Renal pelvis (tissue), 4 donors: ENCODE results near the gene APBB1IP. TPM values are rescaled to one million over a fixed set of nuclear protein-coding genes. Genes with fewer than 3 reads are reported as not detected.
"Not testable (repeated sequence)": the region's sequence is repeated elsewhere in the genome, so short reads cannot be mapped to it uniquely, and the experiment has no call there.

Experiments used
- DNase-seq: peaks from one replicate; pipeline ENCODE4 v3.0.0-alpha.2; 2013
- polyA plus RNA-seq, 3 donors: library from polyadenylated mRNA; unstranded; fragments of 120-200 nt; gene quantifications; one replicate each; pipeline ENCODE4 v1.2.1, GENCODE V29; 2013; ENCODE audit not compliant: insufficient read length in 3 of 3

APBB1IP gene
- polyA plus RNA-seq, 3 donors: 0.86 to 1.8 (median 1.3) TPM

DNA sequence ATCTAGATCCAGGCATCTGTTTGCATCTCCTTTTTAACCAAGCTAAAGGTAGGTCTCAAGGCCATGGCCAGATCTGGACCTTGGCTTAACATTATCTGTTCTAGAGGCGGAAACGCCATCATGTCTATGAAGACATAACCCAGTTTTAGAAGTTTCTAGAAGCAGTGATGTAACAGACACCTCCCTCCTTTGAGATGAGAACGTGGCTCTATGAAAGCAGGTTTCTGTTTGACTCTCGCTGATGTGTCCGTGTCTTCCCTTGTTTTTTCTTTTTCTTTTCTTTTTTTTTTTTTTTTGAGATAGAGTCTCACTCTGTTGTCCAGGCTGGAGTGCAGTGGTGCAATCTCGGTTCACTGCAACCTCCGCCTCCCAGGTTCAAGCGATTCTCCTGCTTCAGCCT is 36.7 kb downstream of the APBB1IP start:
- DNase-seq: not testable (repeated sequence)

DNA sequence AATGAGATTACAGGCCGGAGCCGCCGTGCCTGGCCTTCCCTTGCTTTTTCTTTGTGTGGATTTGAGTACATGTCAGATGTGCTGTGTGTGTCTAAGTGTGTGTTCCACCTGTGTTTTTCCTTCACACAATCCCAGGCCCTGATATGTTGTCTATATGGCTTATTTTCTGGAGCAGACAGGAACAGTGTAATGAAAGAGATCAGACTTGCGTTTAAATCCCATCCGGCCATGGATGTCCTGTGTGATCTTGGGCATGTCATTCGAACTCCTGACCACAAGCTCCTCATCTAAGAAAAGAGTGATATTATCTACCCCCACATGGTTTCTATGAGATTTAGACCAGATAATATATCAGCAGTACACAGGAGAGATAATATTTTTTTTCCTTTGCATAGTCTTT is 37.2 kb downstream of the APBB1IP start:
- DNase-seq: no peak

DNA sequence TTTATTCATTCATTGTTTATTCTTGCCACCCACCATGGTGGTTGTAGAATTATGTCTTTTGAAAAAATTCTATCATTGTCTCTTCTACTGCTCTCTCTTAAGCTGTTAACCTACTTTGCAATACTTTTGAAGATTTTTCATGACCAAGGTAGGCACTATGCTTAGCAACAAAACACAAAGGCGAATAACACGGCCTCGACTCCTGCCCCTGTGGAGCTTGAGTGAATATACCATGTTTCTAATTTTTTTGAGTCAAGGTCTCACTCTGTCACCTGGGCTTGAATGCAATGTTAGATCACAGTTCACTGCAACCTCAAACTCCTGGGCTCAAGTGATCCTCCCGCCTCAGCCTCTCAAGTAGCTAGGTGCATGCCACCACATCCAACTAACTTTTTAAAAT is 39.4 kb downstream of the APBB1IP start:
- no peak for DNase-seq

DNA sequence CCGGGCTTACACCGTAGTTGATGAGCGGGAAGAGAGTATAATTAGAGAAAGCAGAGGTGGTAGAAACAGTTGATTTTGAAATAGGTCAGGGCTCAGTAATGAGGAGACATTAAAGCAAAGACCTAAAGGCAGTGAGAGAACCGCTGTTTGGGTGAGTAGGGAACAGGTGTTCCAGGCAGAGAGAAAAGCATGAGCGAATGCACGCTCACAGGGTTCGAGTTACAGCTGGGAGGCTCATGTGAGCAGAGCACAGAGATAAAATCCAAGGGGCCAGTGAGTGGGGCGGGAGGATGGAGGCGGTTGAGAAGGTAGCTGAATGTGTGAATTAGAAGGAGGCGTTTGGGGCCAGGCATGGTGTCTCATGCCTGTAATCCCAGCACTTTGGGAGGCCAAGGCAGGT is 39.9 kb downstream of the APBB1IP start:
- DNase-seq: no peak

DNA sequence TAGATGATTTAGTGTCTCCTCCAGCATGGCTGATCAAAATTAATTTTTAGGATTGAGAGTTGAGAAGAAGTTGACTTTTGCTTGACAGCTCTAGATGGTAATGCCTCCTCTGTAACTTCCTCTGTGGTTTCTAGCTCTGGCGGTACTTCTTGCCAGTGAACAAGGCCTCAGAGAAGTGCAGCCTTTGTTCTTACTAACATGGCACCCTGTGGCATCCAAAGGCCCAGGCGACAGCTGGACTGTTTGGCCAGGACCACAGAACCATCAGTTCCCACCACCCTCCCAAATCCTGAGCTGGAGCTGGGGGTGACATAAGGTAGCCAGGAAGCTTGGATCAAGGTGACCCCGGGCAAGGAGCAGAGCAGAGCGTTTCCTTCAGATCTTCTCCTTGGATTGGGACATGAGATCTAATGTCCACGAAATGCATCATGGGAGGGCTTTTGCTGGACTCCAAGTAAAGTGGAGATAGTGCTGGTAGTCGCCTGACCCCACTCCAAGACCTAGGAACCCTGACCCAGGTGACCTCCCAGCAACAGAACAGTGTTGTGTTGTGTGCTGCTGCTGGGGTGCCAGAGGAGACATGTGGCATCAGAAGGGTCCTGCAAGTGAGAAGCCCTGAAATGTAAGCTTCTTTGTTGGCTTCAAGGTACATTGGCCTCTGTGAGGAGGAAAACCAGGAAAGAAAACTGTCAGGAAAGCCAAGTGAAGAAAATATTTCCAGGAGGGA is 41.8 kb downstream of the APBB1IP start:
- no peak for DNase-seq

DNA sequence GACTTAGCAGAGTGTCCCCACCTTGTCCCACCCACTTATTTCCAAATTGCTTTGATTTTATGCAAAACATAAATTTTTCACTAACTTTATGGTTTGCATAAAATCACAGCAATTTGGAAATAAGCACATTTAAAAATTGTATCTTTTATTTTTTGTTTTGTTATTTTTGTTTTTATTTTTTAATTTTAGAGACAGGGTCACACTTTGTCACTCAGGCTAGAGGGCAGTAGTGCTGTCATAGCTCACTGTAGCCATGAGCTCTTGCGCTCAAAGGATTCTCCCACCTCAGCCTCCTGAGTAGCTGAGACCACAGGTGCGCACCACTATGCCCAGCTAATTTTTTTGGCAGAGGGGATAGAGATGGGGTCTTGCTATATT is 43.2 kb downstream of the APBB1IP start:
- DNase-seq: no peak

DNA sequence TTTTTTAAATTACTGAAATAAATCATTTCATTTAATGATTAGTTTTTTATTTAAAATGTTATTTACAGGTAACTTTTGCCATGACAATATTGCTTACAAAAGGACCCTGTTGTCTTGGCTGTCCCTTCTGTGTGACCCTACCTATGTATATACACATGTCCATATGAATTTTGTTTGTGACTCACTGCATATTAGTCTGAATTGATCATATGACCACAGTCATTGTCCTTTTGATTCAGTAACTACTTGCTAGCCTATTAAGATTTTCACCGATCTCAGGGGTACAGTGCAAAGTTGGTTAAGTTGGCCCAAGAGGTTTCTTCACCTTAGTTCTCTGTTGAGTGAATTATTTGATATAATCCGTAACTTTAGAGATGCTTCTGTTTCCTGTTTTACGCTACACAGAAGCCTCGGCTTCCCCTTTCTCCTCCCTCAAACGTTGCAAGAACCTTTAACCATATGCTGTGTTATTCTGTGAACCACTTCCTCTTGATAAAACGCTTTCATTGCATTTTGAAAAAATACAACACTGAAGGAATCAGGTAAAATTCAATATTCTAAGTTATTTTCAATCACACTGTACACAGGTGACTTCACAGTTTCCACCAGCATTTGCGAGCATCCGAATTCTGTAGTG is 43.9 kb downstream of the APBB1IP start:
- DNase-seq: no peak

DNA sequence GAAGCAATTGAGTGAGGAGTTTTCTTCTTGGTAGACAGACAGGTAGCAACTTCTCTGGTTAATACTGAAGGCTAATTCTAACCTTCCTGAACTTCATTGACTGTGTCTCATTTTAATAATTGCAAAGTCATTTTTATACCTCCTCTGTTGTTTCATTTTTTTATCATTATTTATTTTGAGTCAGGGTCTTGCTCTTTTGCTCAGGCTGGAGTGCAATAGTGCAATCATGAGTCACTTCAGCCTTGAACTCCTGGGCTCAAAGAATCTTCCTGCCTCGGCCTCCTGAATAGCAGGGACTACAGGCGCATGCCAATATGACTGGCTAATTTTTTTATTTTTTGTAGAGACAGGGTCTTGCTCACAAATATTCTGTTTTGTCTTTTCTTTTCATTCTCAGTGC is 45.4 kb downstream of the APBB1IP start:
- DNase-seq: no peak

DNA sequence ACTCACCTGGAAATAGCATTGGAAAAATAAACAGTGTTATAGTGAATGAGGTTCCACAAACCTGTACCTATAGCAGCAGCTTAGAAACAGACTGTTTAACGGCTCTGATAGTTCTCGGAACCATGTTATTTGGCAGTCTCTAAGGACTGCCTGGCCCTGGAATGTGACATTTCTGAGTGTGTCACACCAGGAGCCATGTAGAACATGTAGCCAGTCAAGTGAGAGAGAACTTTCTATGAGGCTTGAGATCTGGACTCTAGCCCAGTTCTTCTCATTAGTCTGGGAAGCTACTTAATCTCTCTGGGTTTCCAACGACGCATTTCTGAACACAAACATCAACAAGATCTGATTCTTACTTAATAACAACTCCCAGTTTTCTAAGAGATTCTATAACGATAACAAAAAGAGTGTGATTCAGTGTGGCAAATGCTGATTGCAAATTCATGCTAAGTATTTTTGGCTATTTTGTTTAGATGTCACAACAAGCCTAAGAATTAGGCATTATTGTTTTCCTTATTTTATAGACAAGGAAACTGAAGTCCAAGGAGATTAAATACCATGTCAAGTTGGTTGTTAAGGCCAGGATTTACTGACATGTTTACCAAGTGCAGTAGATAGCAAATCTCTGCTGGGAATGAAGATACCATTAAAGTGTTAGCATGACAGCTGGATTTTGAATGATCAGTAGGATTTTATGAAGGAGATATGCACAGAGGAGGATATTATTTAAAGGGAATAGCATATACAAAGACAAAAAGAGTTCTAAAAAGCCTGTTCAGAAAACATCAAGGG is 47.2 kb downstream of the APBB1IP start:
- DNase-seq: peak; percentile 11

DNA sequence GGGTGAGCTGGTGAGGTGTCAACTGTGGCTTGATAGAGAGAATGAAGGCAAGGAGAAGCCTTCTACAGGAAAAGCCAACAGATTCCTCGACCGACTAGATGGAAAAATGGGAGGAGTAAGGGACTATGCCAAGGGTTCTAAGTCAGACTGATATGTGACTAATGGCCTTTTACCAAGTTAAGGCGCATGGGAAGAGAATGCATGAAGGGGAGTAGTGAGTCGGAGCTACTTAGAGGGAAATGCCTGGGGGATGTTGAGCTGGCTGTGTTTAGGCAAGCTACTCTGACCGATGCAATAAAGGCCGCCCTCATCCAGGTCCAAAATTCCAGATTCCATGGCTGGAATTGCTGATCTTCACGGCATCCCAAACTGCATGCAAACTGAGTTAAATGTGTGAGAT is 48.2 kb downstream of the APBB1IP start:
- DNase-seq: no peak

DNA sequence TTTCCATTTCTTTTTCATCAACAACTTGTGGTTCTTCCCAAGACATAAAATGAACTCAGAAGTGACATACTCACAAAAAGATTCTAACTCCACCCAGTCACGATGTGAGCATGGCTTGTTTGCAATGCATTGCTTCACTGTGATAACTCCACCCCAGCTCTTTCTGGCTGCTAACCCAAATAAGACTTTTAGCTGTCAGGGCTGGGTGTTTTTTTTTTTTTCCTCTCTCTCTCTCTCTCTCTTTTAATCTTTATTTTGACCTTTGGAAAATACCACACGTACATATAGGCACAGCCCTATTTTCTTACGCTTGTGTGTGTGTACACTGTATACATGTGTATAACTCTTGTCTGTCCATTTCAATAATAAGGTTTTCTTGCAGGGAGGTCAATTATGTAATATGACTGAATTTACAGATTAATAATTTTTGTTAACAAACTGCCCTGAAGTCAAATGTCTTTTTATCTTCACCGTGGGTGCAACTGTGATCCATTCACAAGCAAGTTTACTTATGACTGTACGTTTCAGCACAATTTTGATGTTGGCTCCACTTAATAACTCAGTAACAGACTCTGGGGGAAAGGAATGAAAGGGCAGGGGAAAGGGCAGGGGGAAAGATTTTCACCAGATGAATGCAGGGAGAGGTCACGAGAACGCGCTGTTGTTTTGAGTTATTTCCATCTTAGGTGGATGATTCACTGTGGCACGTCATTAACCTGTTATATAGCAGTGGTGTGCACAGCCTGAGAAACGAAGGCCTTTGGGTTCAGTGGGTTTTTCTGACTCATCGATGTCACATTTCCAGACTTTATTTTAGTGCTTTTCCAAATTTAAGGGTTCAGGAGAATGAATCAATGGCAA is 49.1 kb downstream of the APBB1IP start:
- DNase-seq: no peak

DNA sequence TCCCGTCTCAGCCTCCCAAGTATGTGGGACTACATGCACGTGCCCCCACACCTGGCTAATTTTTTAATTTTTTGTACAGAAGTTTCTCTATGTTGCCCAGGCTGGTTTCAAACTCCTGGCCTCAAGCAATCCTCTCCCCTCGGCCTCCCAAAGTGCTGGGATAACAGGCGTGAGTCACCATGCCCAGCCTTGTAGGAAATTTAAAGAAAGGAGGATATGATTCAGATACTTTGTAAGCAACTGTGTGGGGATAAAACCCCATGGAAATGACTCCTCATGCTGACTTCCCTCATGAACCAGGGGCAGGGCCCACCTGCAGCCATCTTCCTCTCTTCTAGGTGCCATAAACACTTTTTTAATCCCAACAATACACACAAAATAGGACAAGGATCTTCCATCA is 50.2 kb downstream of the APBB1IP start:
- DNase-seq: no peak

DNA sequence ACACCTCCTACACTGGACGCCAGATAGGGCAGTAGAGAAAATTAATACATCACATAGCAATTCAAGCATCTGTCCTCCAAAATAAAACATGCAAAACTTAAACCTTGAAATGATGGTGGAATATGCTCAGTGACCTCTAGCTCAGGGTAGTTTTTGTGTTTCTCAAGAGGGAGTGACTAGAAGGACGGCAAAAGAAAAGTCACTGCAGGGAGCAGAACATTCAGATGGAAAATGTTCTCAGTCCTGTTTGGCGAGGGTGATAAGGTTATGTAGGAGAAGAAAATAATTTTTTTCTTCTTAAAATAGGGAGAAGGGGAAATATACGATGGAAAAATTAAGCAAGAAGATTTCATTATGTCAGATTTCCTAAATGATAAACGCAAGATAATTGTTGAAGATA is 50.9 kb downstream of the APBB1IP start:
- no peak for DNase-seq

DNA sequence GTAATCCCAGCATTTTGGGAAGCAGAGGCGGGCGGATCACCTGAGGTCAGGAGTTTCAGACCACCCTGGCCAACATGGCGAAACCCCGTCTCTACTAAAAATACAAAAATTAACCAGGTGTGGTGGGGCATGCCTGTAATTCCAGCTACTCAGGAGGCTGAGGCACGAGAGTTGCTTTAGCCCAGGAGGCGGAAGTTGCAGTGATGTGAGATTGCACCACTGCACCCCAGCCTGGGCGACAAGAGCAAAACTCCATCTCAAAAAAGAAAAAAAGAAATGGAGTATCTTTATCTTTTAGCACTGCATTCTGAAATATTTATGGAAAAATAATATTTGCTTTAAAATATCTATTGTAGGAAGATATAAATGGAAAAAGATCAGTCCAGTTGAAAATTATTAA is 52.2 kb downstream of the APBB1IP start:
- DNase-seq: not testable (repeated sequence)

DNA sequence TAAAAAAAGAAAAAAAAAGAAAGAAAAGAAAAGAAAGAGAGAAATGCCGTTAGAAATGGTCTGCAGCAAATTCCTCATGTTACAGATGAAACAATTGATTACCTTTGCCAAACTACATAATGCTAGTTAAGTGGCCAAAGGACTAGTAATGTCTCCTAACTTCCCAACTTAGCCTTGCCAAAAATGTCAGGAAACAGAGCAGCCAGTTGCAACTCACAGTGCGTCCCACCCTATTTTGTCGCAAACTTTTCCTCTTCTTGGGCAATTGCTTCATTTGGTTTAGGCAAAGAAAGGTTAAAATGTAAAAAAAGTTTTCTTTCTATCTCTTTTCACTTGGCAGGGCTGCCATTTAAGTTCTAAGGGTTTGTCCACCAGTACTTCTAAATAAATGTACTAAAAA is 53.1 kb downstream of the APBB1IP start:
- no peak for DNase-seq

DNA sequence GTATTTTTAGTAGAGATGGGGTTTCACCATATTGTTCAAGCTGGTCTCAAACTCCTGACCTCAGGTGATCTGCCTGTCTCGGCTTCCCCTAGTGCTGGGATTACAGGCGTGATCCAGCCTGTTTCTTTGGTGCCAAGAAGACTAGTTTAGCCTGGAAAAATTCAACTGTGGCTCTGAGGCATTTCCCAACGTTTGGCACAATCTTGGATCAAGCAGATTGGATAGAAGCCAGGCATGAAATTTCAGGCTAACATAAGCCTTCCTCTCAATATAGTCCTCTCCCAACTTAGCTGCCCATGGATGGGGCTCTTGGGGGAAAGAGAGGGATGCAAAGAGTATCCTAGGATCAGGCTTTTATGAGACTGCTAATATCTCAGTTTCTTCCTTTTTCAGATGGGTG is 53.8 kb downstream of the APBB1IP start:
- DNase-seq: no peak

DNA sequence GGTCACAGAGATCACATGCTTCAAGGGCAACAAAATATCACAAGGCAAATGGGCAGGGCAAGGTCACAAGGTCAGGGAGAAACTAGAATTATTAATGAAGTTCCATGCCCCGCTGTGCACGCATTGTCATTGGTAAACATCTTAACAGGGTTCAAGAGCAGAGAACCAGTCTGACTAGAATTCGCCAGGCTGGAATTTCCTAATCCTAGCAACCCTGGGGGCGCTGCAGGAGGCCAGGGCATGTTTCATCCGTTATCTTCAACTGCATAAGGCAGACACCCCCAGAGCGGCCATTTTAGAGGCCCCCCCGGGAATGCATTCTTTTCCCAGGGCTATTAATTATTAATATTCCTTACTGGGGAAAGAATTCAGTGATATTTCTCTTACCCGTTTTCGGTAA is 54.6 kb downstream of the APBB1IP start:
- DNase-seq: not testable (repeated sequence)

DNA sequence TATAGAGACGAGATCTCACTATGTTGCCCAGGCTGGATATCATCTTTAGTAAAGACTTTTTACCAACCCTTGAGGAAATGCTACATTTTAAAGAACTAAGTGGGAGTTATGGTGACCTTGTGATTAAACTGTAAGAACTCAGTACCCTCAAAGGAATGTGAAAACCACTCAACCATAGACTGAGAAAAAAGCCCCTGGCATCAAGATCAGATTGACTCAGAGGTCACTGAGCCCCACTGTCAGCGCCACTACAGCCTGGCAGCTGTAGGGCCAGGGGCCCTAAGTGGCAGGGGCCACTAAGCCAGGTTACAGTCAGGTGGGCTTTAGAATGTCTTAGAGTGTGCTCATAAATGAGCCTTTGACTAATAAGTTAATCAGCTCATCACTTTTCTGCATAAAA is 55.9 kb downstream of the APBB1IP start:
- no peak for DNase-seq

DNA sequence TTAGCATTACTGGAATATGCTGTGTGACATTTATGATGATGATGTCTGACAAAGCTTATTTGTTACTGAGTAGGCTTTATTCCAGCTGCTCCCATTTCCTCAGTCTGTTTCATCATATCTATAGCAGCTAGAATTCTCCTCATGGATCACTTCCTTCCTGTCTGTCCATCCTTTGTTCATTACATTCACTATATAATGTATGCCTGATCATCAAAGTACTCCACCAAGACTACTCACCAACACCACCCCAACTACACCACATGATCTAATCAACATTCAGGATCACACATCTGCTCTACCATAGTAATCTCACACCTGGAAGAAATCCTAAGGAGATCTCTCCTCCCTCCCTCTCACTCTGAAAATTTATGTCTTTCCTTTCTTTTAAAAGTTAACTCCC is 61.3 kb downstream of the APBB1IP start:
- DNase-seq: no peak

DNA sequence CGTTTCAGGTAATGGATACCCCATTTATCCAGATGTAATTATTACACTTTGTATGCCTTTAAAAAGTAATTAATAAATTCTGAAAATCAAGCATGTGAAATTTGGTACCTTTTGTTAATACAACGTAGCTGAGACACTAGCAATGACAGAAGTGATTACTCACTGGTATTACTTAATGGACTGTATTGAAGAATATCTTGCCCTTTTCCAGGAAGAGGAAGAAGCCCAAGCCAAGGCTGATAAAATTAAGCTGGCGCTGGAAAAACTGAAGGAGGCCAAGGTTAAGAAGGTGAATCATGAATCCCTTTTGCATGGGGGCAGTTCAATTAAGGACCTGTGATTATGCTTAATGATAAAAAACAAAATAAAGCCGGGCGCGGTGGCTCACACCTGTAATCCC is 64.8 kb downstream of the APBB1IP start:
- DNase-seq: no peak

DNA sequence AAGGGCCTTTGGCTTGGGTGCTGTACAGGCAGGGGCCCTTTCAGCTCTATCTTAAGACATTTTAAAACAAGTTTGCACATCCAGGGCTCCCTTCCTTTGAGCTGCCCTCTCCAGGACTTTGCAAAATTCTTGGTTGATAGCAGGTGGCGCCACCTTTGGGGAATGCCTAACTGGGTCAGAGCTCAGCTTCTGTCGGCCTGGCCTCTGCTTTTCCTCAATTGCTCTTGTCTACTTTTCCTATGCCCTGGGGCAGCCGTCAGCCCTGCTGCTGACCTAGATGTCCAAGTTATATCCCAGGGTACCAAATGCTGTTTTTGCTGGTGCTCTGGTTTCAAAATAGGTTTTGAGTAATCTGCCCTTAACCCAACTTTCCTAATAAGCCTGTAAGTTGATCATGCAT is 65.8 kb downstream of the APBB1IP start:
- DNase-seq: no peak

DNA sequence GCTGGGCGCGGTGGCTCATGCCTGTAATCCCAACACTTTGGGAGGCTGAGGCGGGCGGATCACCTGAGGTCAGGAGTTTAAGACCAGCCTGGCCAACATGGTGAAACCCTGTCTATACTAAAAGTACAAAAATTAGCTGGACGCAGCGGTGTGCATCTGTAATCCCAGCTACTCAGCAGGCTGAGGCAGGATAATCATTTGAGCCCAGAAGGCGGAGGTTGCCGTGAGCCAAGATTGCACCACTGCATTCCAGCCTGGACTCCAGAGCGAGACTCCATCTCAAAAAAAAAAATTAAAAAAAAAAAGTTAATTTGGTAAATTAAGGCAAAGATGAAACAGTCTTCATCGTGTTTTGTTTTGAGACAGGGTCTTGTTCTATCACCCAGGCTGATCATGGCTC is 66.3 kb downstream of the APBB1IP start:
- DNase-seq: not testable (repeated sequence)
